Measurements from ENCODE around the gene CDC40.

DNA sequence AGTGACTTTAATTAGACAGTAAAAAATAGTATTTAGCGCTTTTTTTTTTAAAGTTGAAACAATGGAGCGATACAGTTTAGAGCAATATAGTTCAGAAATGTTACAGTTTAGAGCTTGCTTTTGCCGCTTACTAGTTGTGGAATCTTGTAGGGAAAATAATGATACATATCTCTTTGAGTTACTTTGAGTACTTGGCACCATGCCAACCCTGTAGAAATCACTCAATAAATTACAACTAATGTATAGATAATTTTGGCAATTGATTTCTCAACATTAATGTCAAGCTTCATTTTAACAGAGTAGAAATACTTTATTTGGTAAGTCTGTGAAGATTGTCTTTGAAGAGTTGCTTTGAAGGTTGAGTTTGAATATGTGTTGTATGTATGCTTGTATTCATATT, 27.4 kb downstream of the CDC40 start:
- TF ChIP-seq CTCF (IDR thresholded peaks at IDR 0.05) (no peak), POLR2A (IDR thresholded peaks at IDR 0.05) (no peak)

All from Peyer's patch (tissue), 4 donors.